ENCODE data around the gene TFAM. TPM values are rescaled to one million over a fixed set of nuclear protein-coding genes. Genes with fewer than 3 reads are reported as not detected.
A peak's percentile ranks its signal among the peaks of the same experiment; 100 is the strongest.

TFAM gene
- total and polyA plus RNA-seq, 2 of the 8 experiments (the other 6 are each of a cell fraction or from before 2014, with no cell fraction given), result 29.3 to 97.3 TPM

DNA sequence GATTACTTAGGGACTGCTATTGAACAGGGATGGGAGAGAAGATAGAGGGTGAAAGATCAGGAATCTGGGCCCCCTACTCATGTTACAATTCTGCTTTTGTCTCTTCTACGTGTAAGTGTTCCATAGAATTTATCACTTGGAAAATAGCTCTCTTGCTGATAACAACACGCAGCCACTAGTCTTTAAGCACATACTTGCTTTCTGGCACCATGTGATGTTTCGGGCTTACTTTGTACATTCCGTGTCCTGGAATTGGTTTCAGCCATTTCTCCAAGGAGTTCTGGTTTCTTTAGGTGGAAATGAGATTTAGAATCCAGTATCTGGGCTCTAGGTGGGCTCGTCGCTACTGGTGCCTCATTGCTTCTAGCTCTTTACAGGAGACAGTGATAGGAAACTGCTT is 59.7 kb downstream of the TFAM start:
- ChIA-PET POLR2A (ENCODE audit: partially characterized antibody) (no interaction called here), CTCF (ENCODE audit: partially characterized antibody) (interaction anchor here (1.0 to 3.0 kb wide), 3 partner anchors 20 to 508 kb away, joined by 3 to 16 read pairs (median 3); no protein-coding TSS in a partner anchor)
- no peak overlapping the region for H3K9ac ChIP-seq (replicated peaks in 1 of 4; ENCODE audit: extremely low read depth in 1 of 4, low read depth in 3 of 4, low read length in 3 of 4)
- no peak overlapping the region for H3K18ac ChIP-seq (ENCODE audit: extremely low read depth, low read length)
- no peaks in the 10 kb centered on the region for H3K27me3 ChIP-seq (replicated peaks in 1 of 4; ENCODE audit: control insufficient read depth in 3 of 4, extremely low read depth in 1 of 4, insufficient read depth in 3 of 4, low read length in 3 of 4)
- peaks cover 3 to 9% of the 10 kb centered on the region in 2 experiments; a peak in 3 of 4 replicates for H3K9me3 ChIP-seq (ENCODE audit: insufficient read depth in 2 of 2, low read depth in 1 of 2, low read length in 1 of 2)
- no peak for FAIRE-seq
- H3K27ac ChIP-seq (ENCODE audit: low read depth, low read length), result no peak overlapping the region
- no peaks in the 10 kb centered on the region for H3K79me1 ChIP-seq (ENCODE audit: low read depth, low read length)
- H3K36me3 ChIP-seq (ENCODE audit: control insufficient read depth in 2 of 4, insufficient read depth in 4 of 4, low read length in 3 of 4), result no peaks in the 10 kb centered on the region; a peak in 1 of 8 replicates
- H3K56ac ChIP-seq (replicated peaks; ENCODE audit: insufficient read length, low read depth, low read length), result no peak overlapping the region
- H3K4me3 ChIP-seq (ENCODE audit: extremely low read depth in 1 of 4, insufficient read depth in 2 of 4, low read depth in 3 of 4, low read length in 4 of 4), result no peak overlapping the region
- no peak overlapping the region for H3K4me2 ChIP-seq (ENCODE audit: insufficient read depth in 1 of 2, low read depth in 2 of 2, low read length in 2 of 2)
- H3K4ac ChIP-seq (replicated peaks; ENCODE audit: insufficient read length, low read depth, low read length), result no peak overlapping the region
- DNase-seq (ENCODE audit: low read depth in 1 of 2, low spot score in 2 of 2), result no peak
- no peak overlapping the region for H4K5ac ChIP-seq (ENCODE audit: insufficient read length, low read depth, low read length)
- no peak overlapping the region for H2BK5ac ChIP-seq (ENCODE audit: low read depth, low read length)
- no peak overlapping the region for H3K14ac ChIP-seq (ENCODE audit: insufficient read length)
- peak overlapping the region; percentile 95 for H2AFZ ChIP-seq (ENCODE audit: low read length)
- no peak overlapping the region for H2AK5ac ChIP-seq (ENCODE audit: low read depth, low read length)
- no peaks in the 10 kb centered on the region for H4K20me1 ChIP-seq (replicated peaks in 1 of 2; ENCODE audit: control insufficient read depth in 1 of 2, insufficient read depth in 2 of 2, low read length in 2 of 2)
- no peak overlapping the region for H4K91ac ChIP-seq (replicated peaks; ENCODE audit: insufficient read length, low read length)
- H4K8ac ChIP-seq (ENCODE audit: extremely low read depth, insufficient read depth, low read length), result no peak overlapping the region
- no peak overlapping the region for H2BK120ac ChIP-seq (replicated peaks; ENCODE audit: low read depth, low read length)
- no peaks in the 10 kb centered on the region for H3K79me2 ChIP-seq (ENCODE audit: control insufficient read depth in 1 of 2, insufficient read depth in 2 of 2, low read length in 2 of 2)
- H3K23me2 ChIP-seq (ENCODE audit: low read depth, low read length), result no peaks in the 10 kb centered on the region
- H3K23ac ChIP-seq (ENCODE audit: insufficient read length), result no peak overlapping the region
- 87% methylated on average over 6 of the region's 6 CpGs; no CpG with 5 or more reads in 1 of the 2 experiments for WGBS, 2 experiments (ENCODE audit: extremely low coverage in 1 of 2, insufficient coverage in 1 of 2, insufficient read length in 1 of 2, insufficient replicate concordance in 2 of 2, low coverage in 1 of 2, low lambda C conversion rate in 2 of 2, missing lambda C conversion rate in 1 of 2)
- no peaks in the 10 kb centered on the region for H3K4me1 ChIP-seq (replicated peaks in 1 of 4; ENCODE audit: control insufficient read depth in 3 of 4, insufficient read depth in 4 of 4, low read length in 3 of 4)
- H2BK15ac ChIP-seq (ENCODE audit: low read length), result no peak overlapping the region
- no peak overlapping the region for H2BK20ac ChIP-seq (ENCODE audit: low read length)
- H2BK12ac ChIP-seq (ENCODE audit: low read depth, low read length), result no peak overlapping the region
- no peak for TF ChIP-seq TAF7 (optimal IDR thresholded peaks at IDR 0.05; ENCODE audit: borderline replicate concordance, low read depth, low read length)
- no peak for TF ChIP-seq CHD1 (IDR thresholded peaks at IDR 0.05; ENCODE audit: low read depth, low read length)
- no peak for TF ChIP-seq TEAD4 (IDR thresholded peaks at IDR 0.05; ENCODE audit: low read depth, low read length)
- no peak for TF ChIP-seq BACH1 (IDR thresholded peaks at IDR 0.05; ENCODE audit: low read length)
- TF ChIP-seq CHD2 (IDR thresholded peaks at IDR 0.05; ENCODE audit: low read length), result no peak
- no peak for TF ChIP-seq KDM5A (IDR thresholded peaks at IDR 0.05; ENCODE audit: low read length)
- TF ChIP-seq ZNF274 (IDR thresholded peaks at IDR 0.05; ENCODE audit: borderline replicate concordance, extremely low read depth, low read length), result no peak
- TF ChIP-seq, protein P1, sequence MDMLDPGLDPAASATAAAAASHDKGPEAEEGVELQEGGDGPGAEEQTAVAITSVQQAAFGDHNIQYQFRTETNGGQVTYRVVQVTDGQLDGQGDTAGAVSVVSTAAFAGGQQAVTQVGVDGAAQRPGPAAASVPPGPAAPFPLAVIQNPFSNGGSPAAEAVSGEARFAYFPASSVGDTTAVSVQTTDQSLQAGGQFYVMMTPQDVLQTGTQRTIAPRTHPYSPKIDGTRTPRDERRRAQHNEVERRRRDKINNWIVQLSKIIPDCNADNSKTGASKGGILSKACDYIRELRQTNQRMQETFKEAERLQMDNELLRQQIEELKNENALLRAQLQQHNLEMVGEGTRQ (IDR thresholded peaks at IDR 0.05; ENCODE audit: low read length), result no peak
- TF ChIP-seq SIX5 (IDR thresholded peaks at IDR 0.05; ENCODE audit: low read depth, low read length), result no peak
- no peak for TF ChIP-seq POLR2A (IDR thresholded peaks at IDR 0.05; ENCODE audit: control extremely low read depth in 1 of 2, low read depth in 2 of 2, low read length in 2 of 2)
- TF ChIP-seq CTBP2 (IDR thresholded peaks at IDR 0.05; ENCODE audit: borderline replicate concordance, insufficient read depth, insufficient read length, low read length), result no peak

Measured in H1 (cell line).